ENCODE measurements around the gene NFATC4.

DNA sequence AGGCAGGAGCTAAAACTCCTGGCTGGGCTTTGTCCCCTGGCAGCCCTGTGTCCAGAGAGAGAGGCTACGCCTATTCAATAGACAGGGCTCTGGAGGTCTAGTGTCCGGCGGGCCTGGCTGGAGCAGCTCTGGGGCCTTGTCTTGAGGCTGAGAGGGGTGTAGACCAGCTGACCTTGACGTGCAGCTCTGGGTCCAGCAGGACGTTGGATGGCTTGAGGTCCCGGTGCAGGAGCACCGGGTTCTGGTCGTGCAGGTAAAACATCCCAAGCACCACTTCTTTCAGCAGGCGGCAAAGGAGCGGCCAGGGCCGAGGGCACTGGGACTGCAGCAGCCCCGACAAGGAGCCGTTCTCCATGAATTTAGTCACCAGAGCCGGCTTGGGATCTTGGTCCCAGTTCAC lies 29.1 kb upstream of the NFATC4 start:
- TF ChIP-seq EZH2 (IDR thresholded peaks at IDR 0.05; ENCODE audit: borderline replicate concordance, insufficient read depth, low read length, poor library complexity, severe bottlenecking), result no peak
- TF ChIP-seq CTCF (IDR thresholded peaks at IDR 0.05; ENCODE audit: poor library complexity, severe bottlenecking), result no peak
- TF ChIP-seq POLR2AphosphoS5 (IDR thresholded peaks at IDR 0.05), result no peak
- no peak for TF ChIP-seq TAF1 (IDR thresholded peaks at IDR 0.05; ENCODE audit: low read depth)
- no peak for TF ChIP-seq SMC3 (conservative IDR thresholded peaks at IDR 0.05; ENCODE audit: poor library complexity)
- no peak for TF ChIP-seq EP300 (conservative IDR thresholded peaks at IDR 0.05; ENCODE audit: poor library complexity, severe bottlenecking)
- no peak for TF ChIP-seq RAD21 (conservative IDR thresholded peaks at IDR 0.05)
- TF ChIP-seq, protein P1, sequence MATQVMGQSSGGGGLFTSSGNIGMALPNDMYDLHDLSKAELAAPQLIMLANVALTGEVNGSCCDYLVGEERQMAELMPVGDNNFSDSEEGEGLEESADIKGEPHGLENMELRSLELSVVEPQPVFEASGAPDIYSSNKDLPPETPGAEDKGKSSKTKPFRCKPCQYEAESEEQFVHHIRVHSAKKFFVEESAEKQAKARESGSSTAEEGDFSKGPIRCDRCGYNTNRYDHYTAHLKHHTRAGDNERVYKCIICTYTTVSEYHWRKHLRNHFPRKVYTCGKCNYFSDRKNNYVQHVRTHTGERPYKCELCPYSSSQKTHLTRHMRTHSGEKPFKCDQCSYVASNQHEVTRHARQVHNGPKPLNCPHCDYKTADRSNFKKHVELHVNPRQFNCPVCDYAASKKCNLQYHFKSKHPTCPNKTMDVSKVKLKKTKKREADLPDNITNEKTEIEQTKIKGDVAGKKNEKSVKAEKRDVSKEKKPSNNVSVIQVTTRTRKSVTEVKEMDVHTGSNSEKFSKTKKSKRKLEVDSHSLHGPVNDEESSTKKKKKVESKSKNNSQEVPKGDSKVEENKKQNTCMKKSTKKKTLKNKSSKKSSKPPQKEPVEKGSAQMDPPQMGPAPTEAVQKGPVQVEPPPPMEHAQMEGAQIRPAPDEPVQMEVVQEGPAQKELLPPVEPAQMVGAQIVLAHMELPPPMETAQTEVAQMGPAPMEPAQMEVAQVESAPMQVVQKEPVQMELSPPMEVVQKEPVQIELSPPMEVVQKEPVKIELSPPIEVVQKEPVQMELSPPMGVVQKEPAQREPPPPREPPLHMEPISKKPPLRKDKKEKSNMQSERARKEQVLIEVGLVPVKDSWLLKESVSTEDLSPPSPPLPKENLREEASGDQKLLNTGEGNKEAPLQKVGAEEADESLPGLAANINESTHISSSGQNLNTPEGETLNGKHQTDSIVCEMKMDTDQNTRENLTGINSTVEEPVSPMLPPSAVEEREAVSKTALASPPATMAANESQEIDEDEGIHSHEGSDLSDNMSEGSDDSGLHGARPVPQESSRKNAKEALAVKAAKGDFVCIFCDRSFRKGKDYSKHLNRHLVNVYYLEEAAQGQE (IDR thresholded peaks at IDR 0.05; ENCODE audit: borderline replicate concordance), result no peak
- no peak for TF ChIP-seq MXI1 (conservative IDR thresholded peaks at IDR 0.05; ENCODE audit: poor library complexity, severe bottlenecking)

Data from neural cell (in vitro differentiated cells).